ENCODE measurements around the gene MALT1.

Gene MALT1

DNA sequence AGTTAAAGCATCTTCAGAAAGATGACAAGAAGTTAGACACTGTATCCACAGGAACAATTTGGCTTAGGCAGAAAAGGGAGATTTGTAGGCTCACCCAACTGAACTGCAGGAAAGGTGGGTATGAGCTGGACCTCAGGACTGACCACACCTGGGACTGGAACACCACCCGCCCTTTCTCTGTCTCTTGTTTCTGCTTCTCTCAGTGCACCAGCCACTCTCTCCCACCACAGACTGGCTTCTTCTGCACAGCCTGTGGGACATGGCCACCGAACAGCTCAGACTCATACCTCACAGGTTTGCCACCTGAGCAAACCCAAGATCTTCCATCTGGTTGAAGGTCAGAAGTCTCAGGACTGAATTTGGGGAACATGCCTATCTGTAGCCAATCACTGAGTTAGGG is 14.2 kb upstream of the MALT1 start:
- Mint-ChIP-seq H3K9me3 (peaks cover 20% of the 10 kb centered on the region), H3K36me3 (ENCODE audit: low read depth) (no peaks in the 10 kb centered on the region), H3K4me1 (no peaks in the 10 kb centered on the region), H3K27me3 (ENCODE audit: low read depth) (no peaks in the 10 kb centered on the region), H3K4me3 (no peak overlapping the region), H3K27ac (no peak overlapping the region)
- TF ChIP-seq, protein P1, sequence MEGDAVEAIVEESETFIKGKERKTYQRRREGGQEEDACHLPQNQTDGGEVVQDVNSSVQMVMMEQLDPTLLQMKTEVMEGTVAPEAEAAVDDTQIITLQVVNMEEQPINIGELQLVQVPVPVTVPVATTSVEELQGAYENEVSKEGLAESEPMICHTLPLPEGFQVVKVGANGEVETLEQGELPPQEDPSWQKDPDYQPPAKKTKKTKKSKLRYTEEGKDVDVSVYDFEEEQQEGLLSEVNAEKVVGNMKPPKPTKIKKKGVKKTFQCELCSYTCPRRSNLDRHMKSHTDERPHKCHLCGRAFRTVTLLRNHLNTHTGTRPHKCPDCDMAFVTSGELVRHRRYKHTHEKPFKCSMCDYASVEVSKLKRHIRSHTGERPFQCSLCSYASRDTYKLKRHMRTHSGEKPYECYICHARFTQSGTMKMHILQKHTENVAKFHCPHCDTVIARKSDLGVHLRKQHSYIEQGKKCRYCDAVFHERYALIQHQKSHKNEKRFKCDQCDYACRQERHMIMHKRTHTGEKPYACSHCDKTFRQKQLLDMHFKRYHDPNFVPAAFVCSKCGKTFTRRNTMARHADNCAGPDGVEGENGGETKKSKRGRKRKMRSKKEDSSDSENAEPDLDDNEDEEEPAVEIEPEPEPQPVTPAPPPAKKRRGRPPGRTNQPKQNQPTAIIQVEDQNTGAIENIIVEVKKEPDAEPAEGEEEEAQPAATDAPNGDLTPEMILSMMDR (IDR thresholded peaks at IDR 0.05; ENCODE audit: unreplicated experiment in 3 of 3) = no peak

DNA sequence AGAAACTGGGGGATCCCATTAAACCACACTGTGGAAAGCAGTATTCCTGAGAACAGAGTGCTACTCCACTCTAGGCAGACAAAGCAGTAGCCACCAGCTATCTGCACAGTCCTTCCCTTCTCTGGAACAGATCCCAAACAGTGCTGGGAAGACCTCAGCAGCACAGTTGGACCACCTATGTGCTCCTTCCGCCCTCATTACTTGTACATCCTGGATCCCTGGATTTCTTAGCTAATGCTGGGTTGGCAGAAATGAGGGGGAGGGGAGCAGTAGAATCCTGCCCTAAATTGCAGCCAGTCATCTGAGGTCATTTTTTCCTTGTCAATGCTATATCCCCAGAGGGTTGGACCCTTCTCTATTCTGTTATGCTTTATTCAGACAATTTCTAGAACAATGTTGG is 13.8 kb upstream of the MALT1 start:
- Mint-ChIP-seq H3K9me3 (peaks cover 20% of the 10 kb centered on the region), H3K27me3 (ENCODE audit: low read depth) (no peaks in the 10 kb centered on the region), H3K4me3 (no peak overlapping the region), H3K4me1 (no peaks in the 10 kb centered on the region), H3K27ac (no peak overlapping the region), H3K36me3 (ENCODE audit: low read depth) (no peaks in the 10 kb centered on the region)
- TF ChIP-seq, protein P1 (IDR thresholded peaks at IDR 0.05; ENCODE audit: unreplicated experiment in 3 of 3) = no peak

DNA sequence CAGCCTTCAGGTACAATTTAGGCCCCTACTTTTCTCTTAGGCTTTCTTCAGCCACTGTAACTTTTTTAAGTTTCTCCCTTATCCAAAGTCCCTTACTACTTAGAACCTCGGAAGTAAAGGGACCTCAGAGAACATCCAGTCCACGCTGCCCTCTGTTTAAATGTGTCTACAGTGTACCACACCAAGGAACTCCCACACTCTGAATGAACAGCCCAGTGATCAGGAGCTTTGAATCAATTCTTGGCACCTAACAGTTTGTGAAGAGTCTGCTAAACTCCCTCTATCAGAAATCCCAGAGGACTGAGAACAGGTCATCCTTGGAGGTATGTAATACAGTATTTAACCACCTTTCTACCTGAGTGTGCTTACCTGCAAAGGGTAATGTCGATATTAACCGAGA is 11.6 kb upstream of the MALT1 start:
- no peak overlapping the region for H3K4me3 Mint-ChIP-seq
- H3K27ac Mint-ChIP-seq = no peak overlapping the region
- H3K27me3 Mint-ChIP-seq (ENCODE audit: low read depth) = no peaks in the 10 kb centered on the region
- H3K36me3 Mint-ChIP-seq (ENCODE audit: low read depth) = no peaks in the 10 kb centered on the region
- TF ChIP-seq, protein P1 (IDR thresholded peaks at IDR 0.05; ENCODE audit: unreplicated experiment in 3 of 3) = no peak
- peaks cover 14% of the 10 kb centered on the region for H3K9me3 Mint-ChIP-seq
- no peaks in the 10 kb centered on the region for H3K4me1 Mint-ChIP-seq

DNA sequence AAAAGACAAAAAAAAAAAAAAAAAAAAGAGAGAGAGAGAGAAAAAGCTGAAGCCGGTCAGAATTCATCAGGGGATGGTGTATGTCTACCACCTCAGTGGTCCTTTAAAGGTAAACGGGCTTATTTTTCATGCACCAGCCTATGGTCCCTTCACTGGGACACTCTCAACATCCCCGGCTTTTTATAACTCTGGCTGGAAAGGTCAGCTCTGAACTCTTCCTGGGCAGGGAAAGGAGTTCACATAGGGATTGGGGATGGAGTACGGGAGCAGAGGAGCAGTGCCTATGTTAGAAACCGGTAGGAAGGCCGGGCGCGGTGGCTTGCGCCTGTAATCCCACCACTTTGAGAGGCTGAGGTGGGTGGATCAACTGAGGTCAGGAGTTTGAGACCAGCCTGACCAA is 10.3 kb upstream of the MALT1 start:
- Mint-ChIP-seq H3K9me3 (peaks cover 9% of the 10 kb centered on the region), H3K27me3 (ENCODE audit: low read depth) (peaks cover 3% of the 10 kb centered on the region), H3K27ac (no peak overlapping the region), H3K4me1 (no peaks in the 10 kb centered on the region), H3K4me3 (no peak overlapping the region), H3K36me3 (ENCODE audit: low read depth) (no peaks in the 10 kb centered on the region)
- TF ChIP-seq, protein P1 (IDR thresholded peaks at IDR 0.05; ENCODE audit: unreplicated experiment in 3 of 3) = no peak

DNA sequence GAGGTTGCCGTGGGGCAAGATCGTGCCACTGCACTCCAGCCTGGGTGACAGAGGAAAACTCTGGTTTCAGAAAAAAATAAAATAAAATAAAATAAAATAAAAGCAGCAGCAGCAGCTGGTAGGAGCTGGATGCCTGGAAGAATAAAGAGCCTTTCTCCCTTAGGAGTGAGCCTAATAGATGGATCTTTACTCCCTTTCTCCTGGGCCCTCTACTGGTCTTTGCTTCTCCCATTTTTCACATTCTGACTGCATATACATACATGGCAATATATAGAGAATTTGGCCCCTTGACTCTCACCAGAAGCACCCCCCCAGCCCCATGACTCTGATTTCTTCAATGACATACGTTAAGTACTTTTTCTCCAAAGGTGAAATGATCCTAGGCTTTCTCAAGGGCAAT is 9.8 kb upstream of the MALT1 start:
- Mint-ChIP-seq H3K36me3 (ENCODE audit: low read depth) (no peaks in the 10 kb centered on the region), H3K27me3 (ENCODE audit: low read depth) (peaks cover 3% of the 10 kb centered on the region), H3K27ac (peak overlapping the region in 1 of 3 experiments; percentile 10), H3K4me1 (no peaks in the 10 kb centered on the region), H3K9me3 (peaks cover 6% of the 10 kb centered on the region), H3K4me3 (no peak overlapping the region)
- TF ChIP-seq, protein P1 (IDR thresholded peaks at IDR 0.05; ENCODE audit: unreplicated experiment in 3 of 3) = peak; percentile 18 to 39 (median 30)

DNA sequence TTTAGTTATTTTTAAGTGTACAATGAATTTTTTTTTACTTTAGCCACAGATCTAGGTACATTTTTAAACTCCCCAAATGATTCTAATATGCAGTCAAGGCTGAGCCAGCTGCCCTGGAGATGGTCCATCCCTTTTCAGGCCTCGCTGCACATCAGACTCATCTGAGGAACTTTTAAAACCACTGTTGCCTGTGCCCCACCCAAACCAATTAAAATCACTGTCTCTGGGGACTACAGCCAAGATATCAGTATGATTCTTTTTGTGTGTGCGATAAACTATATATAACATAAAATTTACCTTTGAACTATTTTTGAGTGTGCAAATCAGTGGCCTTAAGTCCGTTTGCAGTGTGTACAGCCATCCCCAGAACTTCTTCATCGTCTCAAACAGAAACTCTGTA is 9.1 kb upstream of the MALT1 start:
- Mint-ChIP-seq H3K36me3 (ENCODE audit: low read depth) (no peaks in the 10 kb centered on the region), H3K9me3 (peaks cover 3% of the 10 kb centered on the region), H3K4me3 (no peak overlapping the region), H3K27ac (no peak overlapping the region), H3K27me3 (ENCODE audit: low read depth) (peaks cover 3% of the 10 kb centered on the region), H3K4me1 (no peaks in the 10 kb centered on the region)
- TF ChIP-seq, protein P1 (IDR thresholded peaks at IDR 0.05; ENCODE audit: unreplicated experiment in 3 of 3) = no peak
